Cardiac muscle cell (in vitro differentiated cells and primary cell): ENCODE data around the gene CYP2U1. TPM values are rescaled to one million over a fixed set of nuclear protein-coding genes. Genes with fewer than 3 reads are reported as not detected.

ENCODE experiments used
- DNase-seq, 2 donors: peaks; one replicate each; pipeline versions ENCODE4 v3.0.0 to v3.0.0-alpha.2; 2010 to 2017; ENCODE audit warnings: low read depth in 1 of 2, low spot score in 1 of 2
- H3K27ac ChIP-seq: fragments of 200-600 bp; sonication (generic); 2 replicates; pipeline ENCODE4 v1.5.1; 2016
- H3K27me3 ChIP-seq: fragments of 200-600 bp; sonication (generic); 2 replicates; pipeline ENCODE4 v1.6.0; 2016; ENCODE audit warnings: control low read depth
- H3K36me3 ChIP-seq: fragments of 200-600 bp; sonication (generic); 2 replicates; pipeline ENCODE4 v1.5.1; 2016; ENCODE audit warnings: control low read depth
- H3K4me1 ChIP-seq: fragments of 200-600 bp; sonication (generic); 2 replicates; pipeline ENCODE4 v1.8.1; 2017; ENCODE audit warnings: low read depth, mild to moderate bottlenecking, mixed run types
- H3K4me3 ChIP-seq: fragments of 200-600 bp; sonication (generic); 2 replicates; pipeline ENCODE4 v1.5.1; 2016; ENCODE audit warnings: mild to moderate bottlenecking
- H3K9me3 ChIP-seq: fragments of 200-600 bp; sonication (generic); 2 replicates; pipeline ENCODE4 v1.5.1; 2017; ENCODE audit warnings: low read depth, mild to moderate bottlenecking, control low read depth
- polyA plus RNA-seq: library from polyadenylated mRNA; unstranded; fragments of >200 nt; fragmentation: Nextera tagmentation; extraction: Ambion mirVana; gene quantifications from 2 replicates; pipeline ENCODE4 v1.2.1, GENCODE V29; 2016
- total RNA-seq: library from RNA; depleted of rRNA; stranded (reverse); fragments of >200 nt; gene quantifications from 2 replicates; pipeline ENCODE4 v1.2.3, GENCODE V29; 2016
- TF ChIP-seq, protein P1 (sequence below): IDR thresholded peaks from 2 replicates; pipeline ENCODE4 v1.5.1; 2012; ENCODE audit warnings: low read depth, mild to moderate bottlenecking, low read length

Gene CYP2U1
- total and polyA plus RNA-seq, 2 experiments from 2014 or later = 2.7 to 4.7 TPM

DNA sequence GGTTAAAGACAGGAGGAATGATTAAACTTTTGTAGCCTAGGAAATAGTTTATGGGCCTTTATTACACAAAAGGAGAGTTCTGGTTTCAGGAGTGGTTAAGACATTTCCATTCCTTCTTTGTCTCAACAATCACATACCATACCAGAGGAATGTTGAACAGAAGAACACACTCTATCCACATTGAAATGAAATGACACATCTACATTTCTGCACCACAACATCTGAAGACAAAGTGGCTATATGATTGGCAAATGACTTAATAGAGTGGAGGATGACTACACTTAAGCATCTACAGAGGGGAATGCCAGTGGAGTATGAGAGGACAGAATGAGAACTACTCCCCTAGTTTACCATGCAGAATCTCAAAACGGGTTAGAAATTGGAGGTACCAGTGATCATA lies 8.0 kb downstream of the CYP2U1 start:
- TF ChIP-seq, protein P1, sequence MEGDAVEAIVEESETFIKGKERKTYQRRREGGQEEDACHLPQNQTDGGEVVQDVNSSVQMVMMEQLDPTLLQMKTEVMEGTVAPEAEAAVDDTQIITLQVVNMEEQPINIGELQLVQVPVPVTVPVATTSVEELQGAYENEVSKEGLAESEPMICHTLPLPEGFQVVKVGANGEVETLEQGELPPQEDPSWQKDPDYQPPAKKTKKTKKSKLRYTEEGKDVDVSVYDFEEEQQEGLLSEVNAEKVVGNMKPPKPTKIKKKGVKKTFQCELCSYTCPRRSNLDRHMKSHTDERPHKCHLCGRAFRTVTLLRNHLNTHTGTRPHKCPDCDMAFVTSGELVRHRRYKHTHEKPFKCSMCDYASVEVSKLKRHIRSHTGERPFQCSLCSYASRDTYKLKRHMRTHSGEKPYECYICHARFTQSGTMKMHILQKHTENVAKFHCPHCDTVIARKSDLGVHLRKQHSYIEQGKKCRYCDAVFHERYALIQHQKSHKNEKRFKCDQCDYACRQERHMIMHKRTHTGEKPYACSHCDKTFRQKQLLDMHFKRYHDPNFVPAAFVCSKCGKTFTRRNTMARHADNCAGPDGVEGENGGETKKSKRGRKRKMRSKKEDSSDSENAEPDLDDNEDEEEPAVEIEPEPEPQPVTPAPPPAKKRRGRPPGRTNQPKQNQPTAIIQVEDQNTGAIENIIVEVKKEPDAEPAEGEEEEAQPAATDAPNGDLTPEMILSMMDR = no peak
- H3K27me3 ChIP-seq = no peaks in the 10 kb centered on the region
- no peaks in the 10 kb centered on the region for H3K4me1 ChIP-seq
- H3K27ac ChIP-seq = no peak overlapping the region
- no peaks in the 10 kb centered on the region for H3K9me3 ChIP-seq
- no peaks in the 10 kb centered on the region for H3K36me3 ChIP-seq
- no peak for DNase-seq
- H3K4me3 ChIP-seq = no peak overlapping the region

DNA sequence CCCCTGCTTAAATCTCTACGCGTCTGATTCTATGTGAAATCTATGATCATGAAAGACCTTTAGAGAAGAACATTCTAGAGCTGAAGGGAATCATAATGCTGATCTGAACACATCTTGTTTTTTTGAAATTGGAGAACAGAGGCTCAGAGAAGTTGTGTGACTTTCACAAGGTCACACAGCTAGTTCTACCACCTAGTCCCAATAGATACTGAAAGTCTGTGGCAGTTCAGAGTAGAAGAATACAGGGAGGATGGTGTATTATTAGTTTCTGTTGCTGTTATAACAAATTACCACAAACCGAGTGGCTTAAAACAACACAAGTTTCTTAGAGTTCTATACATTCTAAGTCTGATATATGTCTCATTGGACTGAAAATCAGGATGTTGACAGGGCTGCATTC lies 14.5 kb downstream of the CYP2U1 start:
- Histone ChIP-seq H3K27ac (no peak overlapping the region), H3K9me3 (no peaks in the 10 kb centered on the region), H3K4me1 (no peaks in the 10 kb centered on the region), H3K27me3 (no peaks in the 10 kb centered on the region), H3K36me3 (no peaks in the 10 kb centered on the region), H3K4me3 (no peak overlapping the region)
- TF ChIP-seq, protein P1 = no peak
- DNase-seq = no peak

DNA sequence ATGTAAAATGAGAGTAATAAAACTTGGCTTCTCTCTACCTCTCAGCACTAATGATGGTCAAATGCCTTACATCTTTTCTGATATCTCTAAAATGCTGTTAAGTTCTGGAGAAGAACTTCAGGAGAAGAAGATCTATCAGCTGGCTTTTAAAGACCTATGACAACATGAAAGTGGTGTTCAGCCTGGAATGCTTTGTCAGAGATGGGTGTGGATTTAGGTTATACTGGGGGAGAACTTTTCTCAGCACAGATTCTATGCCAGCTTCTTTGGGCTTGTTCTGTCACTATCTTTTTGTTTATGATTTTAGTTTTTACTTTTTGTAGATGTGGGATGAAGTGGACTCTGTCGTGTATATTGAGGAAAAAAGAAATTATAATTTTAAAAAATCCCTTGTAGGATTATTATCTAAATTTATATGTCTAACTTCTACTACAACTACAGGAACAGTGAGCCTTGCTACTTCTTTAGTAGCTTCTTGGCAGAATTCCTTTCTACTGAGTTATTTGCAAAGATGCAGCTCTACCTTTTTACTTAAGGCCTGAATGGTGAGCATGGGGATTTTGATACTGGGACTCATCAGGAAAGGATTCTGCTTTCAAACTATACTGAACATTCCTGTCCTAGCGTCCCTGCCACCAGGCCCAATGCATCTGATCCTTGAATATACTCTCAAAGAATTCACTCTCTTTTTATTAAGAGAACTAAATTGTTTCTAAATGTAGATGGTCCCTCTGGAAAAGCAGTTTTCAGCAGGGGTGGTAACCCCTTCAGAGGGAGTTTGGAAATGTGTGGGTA lies 19.6 kb downstream of the CYP2U1 start:
- TF ChIP-seq, protein P1 = no peak
- no peaks in the 10 kb centered on the region for H3K36me3 ChIP-seq
- no peak overlapping the region for H3K27ac ChIP-seq
- H3K27me3 ChIP-seq = no peaks in the 10 kb centered on the region
- H3K4me3 ChIP-seq = no peak overlapping the region
- no peaks in the 10 kb centered on the region for H3K4me1 ChIP-seq
- DNase-seq = no peak
- H3K9me3 ChIP-seq = no peaks in the 10 kb centered on the region

DNA sequence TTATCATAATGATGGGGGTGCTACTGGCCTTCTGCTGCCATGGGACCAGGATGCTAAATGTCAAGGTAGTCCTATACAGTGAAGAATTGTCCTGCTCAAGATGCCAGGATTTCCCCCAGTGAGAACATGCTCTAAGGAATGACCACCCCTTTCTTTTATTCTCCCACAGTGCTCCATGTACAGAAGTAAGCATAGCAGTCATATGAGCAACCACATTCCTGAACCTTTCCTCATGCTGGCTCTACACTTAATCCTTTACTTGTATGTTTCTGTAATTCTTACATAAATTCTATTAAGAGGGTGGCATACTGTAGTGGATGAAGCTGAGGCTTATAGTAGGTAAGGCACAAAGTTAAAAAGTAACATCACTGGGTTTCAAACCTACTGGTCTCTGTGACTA lies 20.2 kb downstream of the CYP2U1 start:
- no peaks in the 10 kb centered on the region for H3K27me3 ChIP-seq
- DNase-seq = peak in 1 of 2 donors; percentile 21
- no peaks in the 10 kb centered on the region for H3K4me1 ChIP-seq
- H3K4me3 ChIP-seq = no peak overlapping the region
- no peaks in the 10 kb centered on the region for H3K36me3 ChIP-seq
- H3K27ac ChIP-seq = no peak overlapping the region
- TF ChIP-seq, protein P1 = no peak
- H3K9me3 ChIP-seq = no peaks in the 10 kb centered on the region

DNA sequence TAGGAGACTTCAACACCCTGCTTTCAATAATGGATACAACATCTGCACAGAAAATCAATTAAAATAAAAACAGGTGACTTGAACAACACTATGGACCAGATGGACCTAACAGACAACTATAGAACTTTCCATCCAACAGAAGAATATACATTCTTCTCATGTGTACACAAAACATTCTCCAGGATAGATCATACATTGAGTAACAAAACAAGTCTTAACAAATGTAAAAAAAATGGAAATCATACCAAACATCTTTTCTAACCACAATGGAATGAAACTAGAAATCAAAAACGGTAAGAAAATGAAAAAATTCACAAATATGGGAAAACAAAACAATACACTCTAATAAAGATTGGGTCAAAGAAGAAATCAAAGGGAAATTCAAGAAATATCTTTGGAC lies 24.7 kb downstream of the CYP2U1 start:
- H3K4me3 ChIP-seq = no peak overlapping the region
- no peaks in the 10 kb centered on the region for H3K4me1 ChIP-seq
- TF ChIP-seq, protein P1 = no peak
- no peaks in the 10 kb centered on the region for H3K9me3 ChIP-seq
- no peak for DNase-seq
- no peak overlapping the region for H3K27ac ChIP-seq
- H3K27me3 ChIP-seq = no peaks in the 10 kb centered on the region
- no peaks in the 10 kb centered on the region for H3K36me3 ChIP-seq
